ENCODE measurements around the gene TSPO2.

The TSPO2 gene

GRCh38 chr6:41042226-41043055, at the start of gene TSPO2:
TSS of gene TSPO2 (plus strand) at chr6:41042467. CDS start at chr6:41042986, 519 bp downstream.
- Histone ChIP-seq H3F3A (ENCODE audit: insufficient read depth, low read length) (no peaks in the 10 kb centered on the region), H3K9me3 (ENCODE audit: low read length) (no peaks in the 10 kb centered on the region), H3K9ac (ENCODE audit: low read length) (no peak within 1 kb of the TSS), H3K4me1 (ENCODE audit: insufficient read depth, low read length, severe bottlenecking) (no peaks in the 10 kb centered on the region), H3K79me2 (ENCODE audit: insufficient read depth, low read length) (no peaks in the 10 kb centered on the region), H3K27ac (ENCODE audit: low read depth, low read length, poor library complexity, severe bottlenecking) (no peak within 1 kb of the TSS), H2AFZ (ENCODE audit: low read length) (no peak within 1 kb of the TSS), H3K9me2 (ENCODE audit: low read depth, low read length) (no peaks in the 10 kb centered on the region), H3K4me3 (ENCODE audit: low read depth, low read length, poor library complexity, severe bottlenecking) (no peak within 1 kb of the TSS), H3K27me3 (ENCODE audit: insufficient read depth, low read length) (no peaks in the 10 kb centered on the region), H4K20me1 (ENCODE audit: insufficient read depth, low read length) (no peaks in the 10 kb centered on the region), H3K4me2 (ENCODE audit: low read length) (no peak within 1 kb of the TSS), H3K36me3 (ENCODE audit: insufficient read depth, low read length) (no peaks in the 10 kb centered on the region)
- TF ChIP-seq CTCF (IDR thresholded peaks at IDR 0.05; ENCODE audit: low read length) = no peak
- no peak for TF ChIP-seq EZH2 (IDR thresholded peaks at IDR 0.05; ENCODE audit: borderline replicate concordance, low read length)

GRCh38 chr6:40992746-40993145, 49.5 kb upstream of the TSPO2 start:
- Histone ChIP-seq H4K20me1 (ENCODE audit: insufficient read depth, low read length) (no peaks in the 10 kb centered on the region), H3K9me3 (ENCODE audit: low read length) (no peaks in the 10 kb centered on the region), H3K79me2 (ENCODE audit: insufficient read depth, low read length) (no peaks in the 10 kb centered on the region), H3F3A (ENCODE audit: insufficient read depth, low read length) (no peaks in the 10 kb centered on the region), H3K27me3 (ENCODE audit: insufficient read depth, low read length) (no peaks in the 10 kb centered on the region), H2AFZ (ENCODE audit: low read length) (no peak overlapping the region), H3K9ac (ENCODE audit: low read length) (no peak overlapping the region), H3K27ac (ENCODE audit: low read depth, low read length, poor library complexity, severe bottlenecking) (no peak overlapping the region), H3K36me3 (ENCODE audit: insufficient read depth, low read length) (no peaks in the 10 kb centered on the region), H3K4me3 (ENCODE audit: low read depth, low read length, poor library complexity, severe bottlenecking) (no peak overlapping the region), H3K4me1 (ENCODE audit: insufficient read depth, low read length, severe bottlenecking) (no peaks in the 10 kb centered on the region), H3K9me2 (ENCODE audit: low read depth, low read length) (no peaks in the 10 kb centered on the region), H3K4me2 (ENCODE audit: low read length) (no peak overlapping the region)
- no peak for TF ChIP-seq EZH2 (IDR thresholded peaks at IDR 0.05; ENCODE audit: borderline replicate concordance, low read length)
- TF ChIP-seq CTCF (IDR thresholded peaks at IDR 0.05; ENCODE audit: low read length) = no peak

- no peaks in the 10 kb centered on the region for H3K27me3 ChIP-seq (ENCODE audit: insufficient read depth, low read length)
- no peaks in the 10 kb centered on the region for H3K9me2 ChIP-seq (ENCODE audit: low read depth, low read length)
- H3K9ac ChIP-seq (ENCODE audit: low read length) = no peak overlapping the region
- H3K4me1 ChIP-seq (ENCODE audit: insufficient read depth, low read length, severe bottlenecking) = no peaks in the 10 kb centered on the region
- H3K9me3 ChIP-seq (ENCODE audit: low read length) = no peaks in the 10 kb centered on the region
- no peaks in the 10 kb centered on the region for H3F3A ChIP-seq (ENCODE audit: insufficient read depth, low read length)
- H3K4me2 ChIP-seq (ENCODE audit: low read length) = no peak overlapping the region
- no peak overlapping the region for H3K27ac ChIP-seq (ENCODE audit: low read depth, low read length, poor library complexity, severe bottlenecking)
- no peak overlapping the region for H2AFZ ChIP-seq (ENCODE audit: low read length)
- no peaks in the 10 kb centered on the region for H4K20me1 ChIP-seq (ENCODE audit: insufficient read depth, low read length)
- TF ChIP-seq EZH2 (IDR thresholded peaks at IDR 0.05; ENCODE audit: borderline replicate concordance, low read length) (no peak), CTCF (IDR thresholded peaks at IDR 0.05; ENCODE audit: low read length) (no peak)
- H3K4me3 ChIP-seq (ENCODE audit: low read depth, low read length, poor library complexity, severe bottlenecking) = no peak overlapping the region
- no peaks in the 10 kb centered on the region for H3K36me3 ChIP-seq (ENCODE audit: insufficient read depth, low read length)
- no peaks in the 10 kb centered on the region for H3K79me2 ChIP-seq (ENCODE audit: insufficient read depth, low read length)
Observed at GRCh38 chr6:40996591-40997233, 45.6 kb upstream of the TSPO2 start.
